ENCODE data around the gene GTF2I. TPM values are rescaled to one million over a fixed set of nuclear protein-coding genes. Genes with fewer than 3 reads are reported as not detected.
"Not testable (repeated sequence)": the region's sequence is repeated elsewhere in the genome, so short reads cannot be mapped to it uniquely, and the experiment has no call there.

GTF2I gene
- total RNA-seq, 1 experiment from 2014 or later, result 205 TPM

GRCh38 chr7:74773760-74774750 lies 116.5 kb downstream of the GTF2I start, which contains the start of gene NCF1:
NCF1 (plus strand) TSS chr7:74774011; CDS start chr7:74774032, 21 bp downstream.
- not testable (repeated sequence) for DNase-seq (ENCODE audit: low read depth)

- DNase-seq (ENCODE audit: low read depth), result not testable (repeated sequence)
Measured at GRCh38 chr7:74775111-74775510, 117.6 kb downstream of the GTF2I start.

- DNase-seq (ENCODE audit: low read depth), result not testable (repeated sequence)
Measured at GRCh38 chr7:74779053-74779452, 121.5 kb downstream of the GTF2I start.

GRCh38 chr7:74781746-74782145 lies 124.2 kb downstream of the GTF2I start:
- DNase-seq (ENCODE audit: low read depth), result not testable (repeated sequence)

GRCh38 chr7:74783595-74783994 lies 126.1 kb downstream of the GTF2I start:
- not testable (repeated sequence) for DNase-seq (ENCODE audit: low read depth)

- peak; percentile 82 for DNase-seq (ENCODE audit: low read depth)
Measured at GRCh38 chr7:74788369-74789150, 131.0 kb downstream of the GTF2I start.

GRCh38 chr7:74789200-74789736 lies 131.8 kb downstream of the GTF2I start:
- DNase-seq (ENCODE audit: low read depth), result not testable (repeated sequence)

GRCh38 chr7:74797848-74798622 lies 140.5 kb downstream of the GTF2I start:
- DNase-seq (ENCODE audit: low read depth), result not testable (repeated sequence)

- DNase-seq (ENCODE audit: low read depth), result not testable (repeated sequence)
Measured at GRCh38 chr7:74798644-74799043, 141.1 kb downstream of the GTF2I start.

Other genes with a start within 250 kb of the GTF2I start
- 10.5 and 14.0 TPM in 2 replicates for gene GTF2IRD1, start 203.8 kb upstream of the GTF2I start, total RNA-seq (2014; rRNA removed; shearing (Covaris generic))
- not detected in 2 replicates for gene NCF1, start 116.3 kb downstream of the GTF2I start, total RNA-seq (2014; rRNA removed; shearing (Covaris generic))
- gene GTF2IRD2, start 193.9 kb downstream of the GTF2I start, total RNA-seq (2014; rRNA removed; shearing (Covaris generic)), result 3.5 TPM in 1 of 2 replicates, not detected in the other